Lung microvascular endothelial cell (primary cell): ENCODE data around the gene BPIFB4. TPM values are rescaled to one million over a fixed set of nuclear protein-coding genes. Genes with fewer than 3 reads are reported as not detected.
"Not testable (repeated sequence)": the region's sequence is repeated elsewhere in the genome, so short reads cannot be mapped to it uniquely, and the experiment has no call there.

ENCODE experiments used
- DNase-seq, 2 donors: peaks; one replicate each; pipeline versions ENCODE4 v3.0.0 to v3.0.0-alpha.2; 2010; ENCODE audit warnings: low read depth in 2 of 2
- total RNA-seq: library from RNA; depleted of rRNA; stranded (reverse); fragments of >200 nt; gene quantifications from 2 replicates; pipeline ENCODE4 v1.2.1, GENCODE V29; 2014

Gene BPIFB4
- total RNA-seq: not detected in 2 replicates

DNA sequence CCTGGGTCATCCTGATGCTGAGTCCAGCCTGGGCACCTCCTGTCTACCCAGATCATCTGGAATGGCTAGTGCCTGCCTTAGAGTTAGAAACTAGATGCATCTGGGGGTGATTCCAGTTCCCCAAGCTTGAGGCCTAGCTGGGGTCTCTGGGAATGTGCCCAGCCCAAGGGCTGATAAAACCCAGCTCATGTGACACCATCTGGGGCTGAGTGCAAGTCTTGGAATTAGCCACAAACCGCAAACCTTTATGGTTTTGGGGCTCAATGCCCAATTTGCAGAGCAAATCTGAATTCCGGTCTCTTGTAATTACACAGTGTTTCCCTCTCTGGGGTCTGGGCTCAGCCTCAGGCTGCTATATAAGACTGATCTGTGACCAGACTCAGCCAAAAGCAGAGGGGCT, at the start of gene BPIFB4:
TSS of gene BPIFB4 (plus strand) at position 385 of the 400 bp plus-strand sequence. CDS start 1,884 bp downstream, outside the sequence.
- DNase-seq: no peak

- no peak for DNase-seq
These were observed 49.4 kb upstream of the BPIFB4 start for GRCh38 chr20:33030076-33030475.

DNA sequence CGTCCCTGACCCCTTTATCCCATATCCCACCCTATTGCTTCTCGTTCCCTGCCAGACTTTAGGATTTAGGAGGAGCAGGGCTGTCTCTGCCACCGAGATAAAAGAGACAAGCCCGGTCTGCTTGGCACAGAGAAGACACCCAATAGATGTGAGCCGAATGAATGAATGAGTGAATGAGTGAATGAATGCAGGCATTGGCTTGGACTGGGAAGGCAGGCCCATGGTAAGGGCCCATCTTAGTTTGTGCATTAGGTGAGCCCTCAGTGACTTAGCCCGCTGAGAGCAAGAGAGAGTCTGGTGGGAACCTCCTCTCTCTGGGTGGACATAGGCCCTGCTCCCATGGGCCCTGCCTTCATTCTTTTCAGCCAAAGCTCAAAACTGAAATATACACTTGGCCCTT, 48.9 kb upstream of the BPIFB4 start:
- no peak for DNase-seq

- DNase-seq: no peak
These were observed 47.9 kb upstream of the BPIFB4 start, which contains the start of gene BPIFB6 for GRCh38 chr20:33031531-33031930. BPIFB6 (plus strand) TSS chr20:33031648; CDS start chr20:33031648, 0 bp downstream.

- DNase-seq: no peak
These were observed 46.9 kb upstream of the BPIFB4 start for GRCh38 chr20:33032555-33032954.

DNA sequence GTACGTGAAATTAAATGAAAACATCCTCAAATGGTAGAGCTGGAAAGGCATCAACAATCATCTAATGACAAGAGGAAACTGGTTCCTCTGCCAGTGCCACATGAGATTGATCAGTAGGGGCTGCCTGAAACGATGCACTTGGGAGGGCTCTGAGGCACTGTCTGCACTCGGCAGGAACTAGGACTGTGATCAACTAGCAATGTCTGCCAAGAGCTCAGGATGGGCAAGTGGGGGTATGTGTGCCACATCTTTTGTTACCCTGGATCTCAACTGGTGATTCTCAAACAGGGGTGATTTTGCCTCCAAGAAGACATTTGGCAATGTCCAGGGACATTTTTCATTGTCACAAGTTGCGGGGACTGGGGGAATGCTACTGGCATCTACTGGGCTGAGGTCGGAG, 46.1 kb upstream of the BPIFB4 start:
- no peak for DNase-seq

GRCh38 chr20:33034115-33034514, 45.3 kb upstream of the BPIFB4 start:
- no peak for DNase-seq

GRCh38 chr20:33034901-33035492, 44.4 kb upstream of the BPIFB4 start:
- no peak for DNase-seq

- no peak for DNase-seq
These were observed 42.0 kb upstream of the BPIFB4 start for GRCh38 chr20:33037456-33037855.

DNA sequence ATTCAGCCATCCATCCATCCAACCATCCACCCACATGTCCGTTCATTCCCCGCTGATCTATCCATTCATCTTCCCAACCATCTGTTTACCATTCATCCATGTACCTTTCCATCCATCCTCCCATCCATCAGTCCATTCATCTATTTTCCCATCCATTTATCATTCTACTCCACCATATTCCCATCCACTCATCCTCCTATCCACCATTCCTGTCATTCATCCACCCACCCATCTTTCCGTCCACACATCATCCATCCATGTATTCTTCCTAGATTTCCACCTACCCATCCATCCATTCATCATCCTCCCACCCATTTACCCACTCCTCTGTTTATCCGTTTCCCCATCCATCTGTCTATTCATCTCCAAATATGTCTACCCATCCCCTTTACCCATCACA, 41.2 kb upstream of the BPIFB4 start:
- DNase-seq: no peak

GRCh38 chr20:33042430-33042829, 37.0 kb upstream of the BPIFB4 start:
- DNase-seq: no peak

- no peak for DNase-seq
These were observed 36.3 kb upstream of the BPIFB4 start for GRCh38 chr20:33042983-33043730.

DNA sequence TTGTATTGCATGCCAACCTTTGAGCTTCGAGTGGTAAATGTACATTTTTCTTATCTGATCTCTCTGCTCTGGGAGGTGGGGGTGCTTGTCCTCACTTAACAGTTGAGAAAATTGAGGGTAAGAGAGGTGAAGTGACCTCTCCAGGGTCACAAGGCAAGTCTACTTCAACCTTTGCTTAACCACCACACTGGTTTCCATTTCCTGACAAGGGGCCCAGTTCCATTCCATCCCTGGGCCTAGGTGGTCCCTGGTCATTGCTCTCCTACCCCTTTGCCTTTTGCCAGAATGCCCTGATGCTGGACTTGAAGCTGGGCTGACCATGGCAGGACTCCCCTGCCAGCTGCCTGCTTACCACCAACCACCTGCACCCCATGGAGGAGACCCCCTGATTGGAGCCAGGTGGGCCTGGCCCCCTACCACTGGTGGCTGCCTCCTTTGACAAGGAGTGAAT, 35.7 kb upstream of the BPIFB4 start:
- DNase-seq: no peak

GRCh38 chr20:33045129-33045721, 34.2 kb upstream of the BPIFB4 start:
- not testable (repeated sequence) for DNase-seq

DNA sequence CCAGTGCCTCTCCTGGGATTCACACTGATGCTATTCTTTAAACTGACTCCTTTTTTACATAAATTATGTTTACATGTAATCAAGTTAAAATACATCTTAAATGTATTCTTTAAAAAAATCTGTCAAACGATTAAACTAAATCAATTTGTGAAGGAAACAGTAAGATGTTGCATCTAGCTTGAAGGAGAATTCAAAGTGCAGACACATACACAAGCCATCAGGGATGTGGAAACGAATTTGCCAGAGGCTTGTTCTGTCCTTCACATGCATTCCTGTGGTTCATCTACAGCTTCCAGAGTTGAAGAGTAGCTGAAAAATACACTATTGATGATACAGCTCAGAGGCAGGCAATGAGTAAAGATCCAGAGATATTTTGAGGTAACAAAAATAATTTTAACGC, 33.0 kb upstream of the BPIFB4 start:
- no peak for DNase-seq

DNA sequence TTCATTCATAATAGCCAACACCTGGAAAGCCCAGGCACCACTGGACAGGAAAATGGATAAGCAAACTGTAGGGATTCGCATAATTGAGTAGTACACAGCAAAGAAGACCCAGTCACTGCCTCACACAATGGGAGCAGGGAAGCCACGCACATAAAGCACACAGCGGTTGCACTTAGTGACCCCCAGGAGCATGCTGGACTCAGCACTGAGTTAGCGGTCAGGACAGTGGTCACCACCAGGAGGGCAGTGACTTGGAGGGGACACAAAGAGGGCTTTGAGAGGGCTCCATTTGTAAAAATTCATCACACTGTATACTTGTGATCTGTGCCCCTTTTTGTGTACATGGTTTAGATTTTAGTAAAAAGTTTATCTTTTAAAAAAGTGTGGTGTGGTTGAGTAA, 28.1 kb upstream of the BPIFB4 start:
- DNase-seq: no peak

DNA sequence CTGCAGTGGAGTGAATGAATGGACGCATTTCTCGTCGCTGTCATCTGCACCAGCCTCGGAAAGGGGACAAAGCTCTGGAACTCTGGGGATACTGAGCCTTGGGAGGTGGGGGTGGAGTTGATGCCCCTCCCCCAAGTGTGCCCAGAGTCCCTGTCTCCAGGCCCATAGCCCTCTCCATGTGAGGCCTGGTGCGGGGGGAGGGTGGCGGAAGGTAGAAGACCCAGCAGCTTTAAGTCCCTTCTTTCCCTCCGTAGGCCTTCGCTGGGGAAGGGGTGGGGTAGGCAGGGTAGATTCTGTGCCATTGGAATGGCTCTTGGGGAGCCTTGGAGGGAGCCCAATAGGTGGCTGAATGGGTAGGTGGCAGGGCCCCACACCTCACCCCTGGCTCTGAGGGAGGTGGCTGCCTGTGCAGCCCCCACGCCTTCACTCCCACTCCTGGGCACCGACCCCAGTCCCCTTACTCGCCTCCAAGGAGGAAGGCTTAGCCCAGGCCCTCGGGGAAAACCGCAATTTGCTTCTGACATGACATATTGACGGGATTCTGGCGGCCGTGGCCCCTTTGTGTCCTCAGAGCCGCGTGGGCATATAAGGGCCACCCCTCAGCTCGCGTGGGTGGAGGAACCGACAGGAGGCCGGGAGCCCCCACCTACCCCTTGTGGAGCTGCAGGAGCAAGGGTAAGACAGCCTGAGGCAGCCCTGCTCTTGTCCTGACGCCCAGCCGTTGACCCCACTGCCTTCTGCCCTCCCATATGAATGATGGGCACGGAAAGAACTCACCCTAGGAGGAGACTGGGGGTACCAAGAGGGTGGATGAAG, 25.9 kb upstream of the BPIFB4 start, which contains the start of gene BPIFB3:
TSS of gene BPIFB3 (plus strand) at position 613 of the 816 bp plus-strand sequence. CDS start 1,533 bp downstream, outside the sequence.
- no peak for DNase-seq

- no peak for DNase-seq
These were observed 25.1 kb upstream of the BPIFB4 start for GRCh38 chr20:33054381-33054780.

GRCh38 chr20:33054791-33055190, 24.7 kb upstream of the BPIFB4 start:
- no peak for DNase-seq

GRCh38 chr20:33059136-33059535, 20.3 kb upstream of the BPIFB4 start:
- no peak for DNase-seq

GRCh38 chr20:33059741-33060390, 19.6 kb upstream of the BPIFB4 start:
- DNase-seq: no peak
